NCI-H82 (cell line): ENCODE data around the gene NPIPA7.
"Not testable (repeated sequence)": the region's sequence is repeated elsewhere in the genome, so short reads cannot be mapped to it uniquely, and the experiment has no call there.

Experiments
- DNase-seq: peaks from one replicate; lab custom pipeline; 2025; lab: John Stamatoyannopoulos, UW

NPIPA7 gene

GRCh38 chr16:16420515-16420914 lies 41.6 kb downstream of the NPIPA7 start:
- DNase-seq: not testable (repeated sequence)

DNA sequence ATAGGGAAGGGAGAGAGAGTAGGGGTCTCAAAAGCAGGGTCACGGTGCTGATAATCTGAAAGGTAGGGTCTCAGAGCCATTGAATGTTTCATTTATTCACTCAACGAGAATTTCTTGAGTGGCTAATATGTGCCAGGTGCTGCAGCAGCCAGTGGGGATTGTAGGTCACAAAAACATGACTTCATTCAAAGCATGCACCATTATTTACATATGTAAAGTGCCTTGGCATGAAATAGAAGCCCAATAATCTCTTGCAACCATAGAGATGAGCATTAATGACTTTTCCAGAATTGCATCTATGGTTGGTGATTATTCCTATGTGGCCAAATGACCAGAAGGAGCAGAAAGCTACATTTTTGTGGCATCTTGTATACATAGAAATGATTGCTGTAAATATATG lies 46.2 kb downstream of the NPIPA7 start:
- DNase-seq: not testable (repeated sequence)

DNA sequence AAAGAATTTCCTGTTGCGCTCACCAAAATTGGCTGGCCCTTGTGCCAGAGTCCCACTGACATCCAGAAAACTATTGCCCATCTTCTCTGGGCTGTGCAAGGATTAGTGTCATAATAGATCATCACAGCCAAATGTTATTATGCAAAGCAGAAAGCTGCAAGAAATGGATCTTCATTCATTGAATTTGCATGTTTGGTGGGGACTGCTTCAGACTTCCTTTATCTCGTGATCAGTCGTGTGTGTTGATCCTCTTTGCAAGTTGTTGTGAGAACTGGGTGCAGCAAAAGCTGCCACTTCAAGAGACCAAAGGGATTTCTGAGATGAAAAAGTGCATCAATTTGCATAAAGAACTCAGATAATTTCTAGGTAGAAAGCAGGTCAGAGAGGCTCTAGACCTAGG lies 52.2 kb downstream of the NPIPA7 start:
- DNase-seq: not testable (repeated sequence)

DNA sequence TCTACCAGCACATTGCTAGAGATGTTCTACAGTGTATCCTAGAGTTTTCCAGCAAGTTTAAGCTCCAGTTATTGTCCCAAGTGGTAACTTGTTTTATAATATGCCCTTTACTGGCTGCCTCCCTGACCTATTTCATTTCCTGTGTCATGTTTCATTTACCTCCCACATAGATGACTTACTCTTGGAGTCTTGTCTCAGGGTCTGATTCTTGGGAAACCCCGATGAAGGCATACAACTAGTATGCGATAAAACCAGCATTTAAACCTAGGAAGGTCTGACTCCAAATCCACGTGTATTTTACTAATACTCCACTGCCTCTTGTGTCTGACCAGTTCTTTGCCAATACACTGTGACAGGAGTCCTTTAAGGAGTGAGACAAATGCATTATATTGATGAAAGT lies 55.8 kb downstream of the NPIPA7 start:
- not testable (repeated sequence) for DNase-seq

DNA sequence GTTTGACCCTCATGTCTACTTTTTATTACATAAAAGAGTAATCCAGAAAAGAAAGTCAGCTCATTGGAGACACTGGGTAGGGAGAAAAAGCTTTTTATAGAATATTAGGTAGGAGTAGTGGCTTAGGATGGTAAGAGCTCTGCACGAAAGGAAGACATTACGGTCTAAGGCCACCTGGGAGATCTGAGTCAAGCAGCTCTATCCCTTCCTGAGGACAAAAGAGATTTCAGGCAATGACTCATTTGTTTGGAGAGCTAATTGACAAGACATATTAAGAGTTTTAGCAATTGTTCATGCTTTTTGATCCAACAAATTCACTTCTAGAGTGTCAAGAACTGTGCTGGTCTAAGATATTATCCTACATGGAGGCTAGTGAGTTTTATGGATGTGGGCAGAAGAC lies 62.5 kb downstream of the NPIPA7 start:
- DNase-seq: not testable (repeated sequence)
